Measurements from ENCODE around the gene GPR160. TPM values are rescaled to one million over a fixed set of nuclear protein-coding genes. Genes with fewer than 3 reads are reported as not detected.

The GPR160 gene
- total and polyA plus RNA-seq, 9 of the 15 experiments (the other 6 are each of a cell fraction or from before 2014, with no cell fraction given) = 1.3 to 10.5 (median 8.3) TPM

DNA sequence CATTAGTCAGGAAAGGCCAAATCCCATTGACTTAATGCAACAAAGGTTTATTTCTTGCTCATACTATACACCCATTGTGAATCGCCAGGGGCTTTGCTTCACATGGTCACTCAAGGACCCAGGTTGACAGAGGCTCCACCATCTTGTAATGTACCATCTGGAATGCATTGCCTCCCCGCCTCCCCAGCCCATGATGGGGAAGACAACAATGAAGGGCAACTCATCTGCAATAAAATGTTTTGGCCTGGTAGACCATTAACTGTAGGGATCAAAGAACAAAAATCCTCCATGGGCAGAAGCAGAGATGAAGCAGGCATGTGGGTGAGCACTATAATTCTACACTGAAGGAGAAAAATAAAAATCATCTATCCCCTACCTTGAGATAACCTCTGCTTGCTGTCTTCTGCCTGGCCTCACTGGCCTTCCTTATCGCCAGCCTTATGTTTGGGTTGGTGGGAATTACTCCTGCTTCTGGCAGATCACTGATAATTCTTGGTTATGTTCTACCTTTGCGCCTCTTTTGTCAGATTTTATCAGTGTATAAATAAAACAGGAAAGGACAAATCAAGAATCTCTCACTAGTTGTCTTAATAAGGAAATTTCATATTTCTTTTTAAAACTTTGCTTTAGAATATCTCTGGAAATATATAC lies 37.8 kb downstream of the GPR160 start (continued):
- peak; percentile 45; the same call in 1 of the 2 replicates for TF ChIP-seq TAL1 (IDR thresholded peaks at IDR 0.05)
- 0 out of 4 replicates have a peak, but pooled peaks of 1 of the 2 experiments have one; percentile 30 for TF ChIP-seq ZMIZ1 (IDR thresholded peaks at IDR 0.05; ENCODE audit: low read depth in 2 of 2, low read length in 2 of 2)

DNA sequence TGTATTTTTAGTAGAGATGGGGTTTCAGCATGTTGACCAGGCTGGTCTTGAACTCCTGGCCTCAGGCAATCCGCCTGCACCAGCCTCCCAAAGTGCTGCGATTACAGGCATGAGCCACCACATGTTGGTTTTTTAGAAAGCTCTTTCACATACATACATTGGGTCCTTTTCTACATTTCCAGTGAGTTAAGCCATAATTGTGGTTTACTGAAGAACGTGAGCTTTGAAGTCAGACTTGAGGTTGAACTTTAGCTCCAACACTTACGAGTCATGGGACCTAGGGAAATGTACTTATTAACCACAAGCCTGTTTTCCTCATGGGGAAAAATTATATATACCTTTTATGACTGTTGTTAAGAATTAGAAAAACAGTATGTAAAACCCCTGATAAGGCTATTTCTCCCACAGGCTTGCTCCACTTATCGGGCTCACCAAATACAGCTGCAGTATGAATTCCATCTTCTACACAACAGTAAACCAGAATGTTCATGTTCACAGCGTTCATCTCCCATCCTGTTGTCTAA lies 39.0 kb downstream of the GPR160 start:
- no peak overlapping the region for H3K4me3 ChIP-seq
- peak overlapping the region; percentile 41; the same call in 2 of the 3 replicates for H3K27ac ChIP-seq (ENCODE audit: extremely low read depth, low read depth, low read length)
- no peaks in the 10 kb centered on the region for H3K36me3 ChIP-seq (ENCODE audit: control insufficient read depth, insufficient read depth, low read length)
- peaks cover 0 to 14% of the 10 kb centered on the region in 2 experiments; a peak in 4 of 5 replicates for H3K4me1 ChIP-seq (replicated peaks in 1 of 2; ENCODE audit: control insufficient read depth in 2 of 2, insufficient read depth in 2 of 2, low read length in 2 of 2)
- H3K4me2 ChIP-seq (ENCODE audit: insufficient read depth, low read length) = no peak overlapping the region
- intact Hi-C loops (cut with micrococcal nuclease) = loop anchor here (5.0 to 10.0 kb wide), 2 partner anchors 228 to 336 kb away; no protein-coding TSS in a partner anchor
- BruUV-seq (replicated peaks) = no TSS peak
- H3K9ac ChIP-seq (ENCODE audit: insufficient read depth in 1 of 2, low read depth in 2 of 2, low read length in 2 of 2) = no peak overlapping the region
- no peaks in the 10 kb centered on the region for H3K9me3 ChIP-seq (replicated peaks; ENCODE audit: control insufficient read depth, insufficient read depth, low read depth, low read length)
- ChIA-PET CTCF (ENCODE audit: low intra/inter-chr PET ratio) (no interaction called here), POLR2A (interaction anchor here (0.5 to 1.2 kb wide), 4 partner anchors 16 to 99 kb away, joined by 3 to 4 read pairs (median 3); no protein-coding TSS in a partner anchor)
- no peaks in the 10 kb centered on the region for H4K20me1 ChIP-seq (replicated peaks; ENCODE audit: control insufficient read depth, insufficient read depth, low read length)
- no peaks in the 10 kb centered on the region for H3K27me3 ChIP-seq (ENCODE audit: control insufficient read depth in 2 of 2, insufficient read depth in 2 of 2, low read length in 2 of 2)
- WGBS (ENCODE audit: insufficient coverage, low coverage, missing lambda C conversion rate) = 38% methylated on average over 6 of the region's 6 CpGs
- in situ Hi-C loops (cut with MboI) = no loop called here
- H3K9me1 ChIP-seq (ENCODE audit: control insufficient read depth, insufficient read depth, low read length) = no peaks in the 10 kb centered on the region
- H2AFZ ChIP-seq (ENCODE audit: low read depth, low read length) = peak overlapping the region; percentile 58
- no peak for FAIRE-seq
- ATAC-seq = peak; percentile 53
- H3K79me2 ChIP-seq (ENCODE audit: control insufficient read depth, insufficient read depth, low read length) = no peaks in the 10 kb centered on the region
- peak in 3 of 4 experiments; percentile 17 to 34 (median 19) for DNase-seq (ENCODE audit: extremely low read depth in 1 of 4, low spot score in 3 of 4)
- TF ChIP-seq, protein P1, sequence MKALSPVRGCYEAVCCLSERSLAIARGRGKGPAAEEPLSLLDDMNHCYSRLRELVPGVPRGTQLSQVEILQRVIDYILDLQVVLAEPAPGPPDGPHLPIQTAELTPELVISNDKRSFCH (CRISPR knock-in tag; IDR thresholded peaks at IDR 0.05) = no peak
- TF ChIP-seq, protein P1 (tag; IDR thresholded peaks at IDR 0.05) = 0 out of 2 replicates have a peak, but pooled peaks have one; percentile 27
- TF ChIP-seq GABPB1 (CRISPR knock-in tag; IDR thresholded peaks at IDR 0.05) (no peak), CXXC5 (CRISPR knock-in tag; IDR thresholded peaks at IDR 0.05) (0 out of 2 replicates have a peak, but pooled peaks have one; percentile 11), FOXK1 (CRISPR knock-in tag; IDR thresholded peaks at IDR 0.05; ENCODE audit: borderline replicate concordance) (no peak), FOXK2 (conservative IDR thresholded peaks at IDR 0.05 in 1 of 2, IDR thresholded peaks at IDR 0.05 in 1 of 2; ENCODE audit: low read depth in 2 of 2) (peak in 1 of 2 experiments; percentile 29; a peak in 1 of 4 replicates), SIN3A (IDR thresholded peaks at IDR 0.05; ENCODE audit: borderline replicate concordance in 2 of 2, control insufficient read depth in 1 of 2, low read depth in 2 of 2, low read length in 2 of 2) (no peak), GATA2 (CRISPR knock-in tag; IDR thresholded peaks at IDR 0.05) (no peak), ILK (tag; IDR thresholded peaks at IDR 0.05; ENCODE audit: borderline replicate concordance, low read depth) (no peak), ARID1B (IDR thresholded peaks at IDR 0.05) (peak; percentile 38; the same call in 1 of the 2 replicates), THRA (IDR thresholded peaks at IDR 0.05) (no peak)

All from K562 (cell line).